SK-N-SH treated with all-trans-retinoic acid at 6 μM for 48 hours (cell line): ENCODE data around the gene PTGR1.

Experiments used
- ATAC-seq: fragments of 200-7000 bp; cut with Tn5 transposase; 3 replicates; pipeline ENCODE4 v1.9.1; 2020; ENCODE audit warnings: mild to moderate bottlenecking, moderate library complexity
- ARNTL ChIP-seq: fragments of 450-650 bp; formaldehyde crosslinking; IDR thresholded peaks from 2 replicates; pipeline ENCODE4 v1.5.0; 2020; ENCODE audit warnings: low read depth, mild to moderate bottlenecking, moderate library complexity, borderline replicate concordance
- CREB5 ChIP-seq: fragments of 250-450 bp; sonication (Bioruptor Pico); IDR thresholded peaks from 2 replicates; pipeline ENCODE4 v1.5.1; 2020; ENCODE audit warnings: low read depth, mild to moderate bottlenecking, moderate library complexity
- CSDC2 ChIP-seq: fragments of 250-450 bp; sonication (Bioruptor Pico); IDR thresholded peaks from 2 replicates; pipeline ENCODE4 v1.5.0; 2020; ENCODE audit warnings: mild to moderate bottlenecking, moderate library complexity
- CSRNP3 ChIP-seq: fragments of 250-450 bp; sonication (Bioruptor Pico); IDR thresholded peaks from 2 replicates; pipeline ENCODE4 v1.5.1; 2021; ENCODE audit warnings: mild to moderate bottlenecking, moderate library complexity
- ESRRG ChIP-seq: fragments of 250-450 bp; sonication (Bioruptor Pico); IDR thresholded peaks from 2 replicates; pipeline ENCODE4 v1.6.1; 2021; ENCODE audit warnings: mild to moderate bottlenecking
- GLIS3 ChIP-seq: fragments of 250-450 bp; sonication (Bioruptor Pico); IDR thresholded peaks from 2 replicates; pipeline ENCODE4 v1.5.0; 2020; ENCODE audit warnings: mild to moderate bottlenecking, moderate library complexity
- OSR1 ChIP-seq: fragments of 250-450 bp; sonication (Bioruptor Pico); IDR thresholded peaks from 2 replicates; pipeline ENCODE4 v1.8.0; 2022; ENCODE audit warnings: moderate library complexity, mild to moderate bottlenecking, inconsistent platforms
- POU6F1 ChIP-seq: fragments of 250-450 bp; sonication (Bioruptor Pico); IDR thresholded peaks from 2 replicates; pipeline ENCODE4 v1.8.0; 2021; ENCODE audit warnings: low read depth, mild to moderate bottlenecking, moderate library complexity, borderline replicate concordance
- PPARA ChIP-seq: fragments of 250-450 bp; sonication (Bioruptor Pico); IDR thresholded peaks from 2 replicates; pipeline ENCODE4 v1.5.0; 2020; ENCODE audit warnings: mild to moderate bottlenecking, borderline replicate concordance
- RARB ChIP-seq: fragments of 250-450 bp; sonication (Bioruptor Pico); IDR thresholded peaks from 2 replicates; pipeline ENCODE4 v1.8.0; 2021; ENCODE audit warnings: mild to moderate bottlenecking, moderate library complexity
- SNAI2 ChIP-seq: fragments of 250-450 bp; sonication (Bioruptor Pico); IDR thresholded peaks from 2 replicates; pipeline ENCODE4 v1.5.0; 2020; ENCODE audit warnings: mild to moderate bottlenecking, moderate library complexity
- TCF4 ChIP-seq: fragments of 250-450 bp; sonication (Bioruptor Pico); IDR thresholded peaks from 2 replicates; pipeline ENCODE4 v1.8.0; 2021; ENCODE audit warnings: mild to moderate bottlenecking, moderate library complexity, borderline replicate concordance
- TOX ChIP-seq: fragments of 250-450 bp; sonication (Bioruptor Pico); IDR thresholded peaks from 2 replicates; pipeline ENCODE4 v1.8.0; 2021; ENCODE audit warnings: mild to moderate bottlenecking, moderate library complexity, borderline replicate concordance
- ZC3H10 ChIP-seq: fragments of 250-450 bp; sonication (Bioruptor Pico); IDR thresholded peaks from 2 replicates; pipeline ENCODE4 v1.5.1; 2021; ENCODE audit warnings: mild to moderate bottlenecking, moderate library complexity
- ZFP3 ChIP-seq: fragments of 250-450 bp; sonication (Bioruptor Pico); IDR thresholded peaks from 2 replicates; pipeline ENCODE4 v1.5.0; 2020; ENCODE audit warnings: mild to moderate bottlenecking, moderate library complexity
- ZFP30 ChIP-seq: fragments of 450-650 bp; formaldehyde crosslinking; IDR thresholded peaks from 2 replicates; pipeline ENCODE4 v1.5.0; 2022; ENCODE audit warnings: mild to moderate bottlenecking, moderate library complexity
- ZNF565 ChIP-seq: fragments of 450-650 bp; formaldehyde crosslinking; conservative IDR thresholded peaks from 2 replicates; pipeline ENCODE4 v1.5.0; 2020; ENCODE audit warnings: low read depth, mild to moderate bottlenecking, moderate library complexity
- ZNF70 ChIP-seq: fragments of 450-650 bp; formaldehyde crosslinking; IDR thresholded peaks from 2 replicates; pipeline ENCODE4 v1.5.0; 2020; ENCODE audit warnings: mild to moderate bottlenecking, moderate library complexity
- ZNF8 ChIP-seq: fragments of 450-650 bp; formaldehyde crosslinking; IDR thresholded peaks from 2 replicates; pipeline ENCODE4 v1.5.0; 2020; ENCODE audit warnings: mild to moderate bottlenecking, moderate library complexity
- TF ChIP-seq, protein P1 (sequence below): fragments of 250-450 bp; sonication (Bioruptor Pico); IDR thresholded peaks from 2 replicates; pipeline ENCODE4 v1.8.0; 2020; ENCODE audit warnings: mild to moderate bottlenecking, moderate library complexity, borderline replicate concordance
- TF ChIP-seq, protein P2 (sequence below): fragments of 250-450 bp; sonication (Bioruptor Pico); IDR thresholded peaks from 2 replicates; pipeline ENCODE4 v1.5.0; 2020; ENCODE audit warnings: mild to moderate bottlenecking, moderate library complexity

The PTGR1 gene

GRCh38 chr9:111525056-111525977, 74.1 kb downstream of the PTGR1 start, which contains the start of gene ZNF483:
ZNF483 (plus strand) TSS chr9:111525179; CDS start chr9:111527396, 2,217 bp downstream.
- peak; percentile 95 for ATAC-seq

GRCh38 chr9:111524731-111525055, 74.8 kb downstream of the PTGR1 start:
- ATAC-seq: no peak
- TF ChIP-seq ZFP3: no peak

More at GRCh38 chr9:111525056-111525977, 74.1 kb downstream of the PTGR1 start, which contains the start of gene ZNF483:
- TF ChIP-seq ZC3H10 (CRISPR knock-in tag): no peak
- no peak for TF ChIP-seq CSDC2 (CRISPR knock-in tag)
- TF ChIP-seq RARB (CRISPR knock-in tag): no peak
- no peak for TF ChIP-seq TCF4 (CRISPR knock-in tag)
- TF ChIP-seq OSR1 (CRISPR knock-in tag): no peak
- TF ChIP-seq, all 23 proteins: peak for 0

GRCh38 chr9:111516061-111516465, 83.4 kb downstream of the PTGR1 start:
- no peak for TF ChIP-seq CREB5 (CRISPR knock-in tag)
- TF ChIP-seq SNAI2 (CRISPR knock-in tag): no peak
- TF ChIP-seq PPARA (CRISPR knock-in tag): no peak
- TF ChIP-seq POU6F1: no peak
- no peak for TF ChIP-seq GLIS3 (CRISPR knock-in tag)
- TF ChIP-seq TOX (CRISPR knock-in tag): no peak
- no peak for TF ChIP-seq OSR1 (CRISPR knock-in tag)
- TF ChIP-seq, protein P1, sequence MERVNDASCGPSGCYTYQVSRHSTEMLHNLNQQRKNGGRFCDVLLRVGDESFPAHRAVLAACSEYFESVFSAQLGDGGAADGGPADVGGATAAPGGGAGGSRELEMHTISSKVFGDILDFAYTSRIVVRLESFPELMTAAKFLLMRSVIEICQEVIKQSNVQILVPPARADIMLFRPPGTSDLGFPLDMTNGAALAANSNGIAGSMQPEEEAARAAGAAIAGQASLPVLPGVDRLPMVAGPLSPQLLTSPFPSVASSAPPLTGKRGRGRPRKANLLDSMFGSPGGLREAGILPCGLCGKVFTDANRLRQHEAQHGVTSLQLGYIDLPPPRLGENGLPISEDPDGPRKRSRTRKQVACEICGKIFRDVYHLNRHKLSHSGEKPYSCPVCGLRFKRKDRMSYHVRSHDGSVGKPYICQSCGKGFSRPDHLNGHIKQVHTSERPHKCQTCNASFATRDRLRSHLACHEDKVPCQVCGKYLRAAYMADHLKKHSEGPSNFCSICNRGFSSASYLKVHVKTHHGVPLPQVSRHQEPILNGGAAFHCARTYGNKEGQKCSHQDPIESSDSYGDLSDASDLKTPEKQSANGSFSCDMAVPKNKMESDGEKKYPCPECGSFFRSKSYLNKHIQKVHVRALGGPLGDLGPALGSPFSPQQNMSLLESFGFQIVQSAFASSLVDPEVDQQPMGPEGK: no peak
- TF ChIP-seq ZNF8 (CRISPR knock-in tag): no peak
- peak; percentile 60 for ATAC-seq

- no peak for ATAC-seq
- no peak for TF ChIP-seq ZNF70 (CRISPR knock-in tag)
- no peak for TF ChIP-seq OSR1 (CRISPR knock-in tag)
- TF ChIP-seq ZNF565 (CRISPR knock-in tag): no peak
- TF ChIP-seq ZFP30: no peak
- no peak for TF ChIP-seq ESRRG
- no peak for TF ChIP-seq ARNTL (CRISPR knock-in tag)
- no peak for TF ChIP-seq CSDC2 (CRISPR knock-in tag)
- no peak for TF ChIP-seq ZFP3
- TF ChIP-seq CSRNP3 (CRISPR knock-in tag): no peak
- TF ChIP-seq POU6F1: no peak
- TF ChIP-seq GLIS3 (CRISPR knock-in tag): no peak
- TF ChIP-seq RARB (CRISPR knock-in tag): no peak
- no peak for TF ChIP-seq ZC3H10 (CRISPR knock-in tag)
- TF ChIP-seq ZNF8 (CRISPR knock-in tag): no peak
- TF ChIP-seq, protein P1: no peak
- TF ChIP-seq PPARA (CRISPR knock-in tag): no peak
- TF ChIP-seq, protein P2, sequence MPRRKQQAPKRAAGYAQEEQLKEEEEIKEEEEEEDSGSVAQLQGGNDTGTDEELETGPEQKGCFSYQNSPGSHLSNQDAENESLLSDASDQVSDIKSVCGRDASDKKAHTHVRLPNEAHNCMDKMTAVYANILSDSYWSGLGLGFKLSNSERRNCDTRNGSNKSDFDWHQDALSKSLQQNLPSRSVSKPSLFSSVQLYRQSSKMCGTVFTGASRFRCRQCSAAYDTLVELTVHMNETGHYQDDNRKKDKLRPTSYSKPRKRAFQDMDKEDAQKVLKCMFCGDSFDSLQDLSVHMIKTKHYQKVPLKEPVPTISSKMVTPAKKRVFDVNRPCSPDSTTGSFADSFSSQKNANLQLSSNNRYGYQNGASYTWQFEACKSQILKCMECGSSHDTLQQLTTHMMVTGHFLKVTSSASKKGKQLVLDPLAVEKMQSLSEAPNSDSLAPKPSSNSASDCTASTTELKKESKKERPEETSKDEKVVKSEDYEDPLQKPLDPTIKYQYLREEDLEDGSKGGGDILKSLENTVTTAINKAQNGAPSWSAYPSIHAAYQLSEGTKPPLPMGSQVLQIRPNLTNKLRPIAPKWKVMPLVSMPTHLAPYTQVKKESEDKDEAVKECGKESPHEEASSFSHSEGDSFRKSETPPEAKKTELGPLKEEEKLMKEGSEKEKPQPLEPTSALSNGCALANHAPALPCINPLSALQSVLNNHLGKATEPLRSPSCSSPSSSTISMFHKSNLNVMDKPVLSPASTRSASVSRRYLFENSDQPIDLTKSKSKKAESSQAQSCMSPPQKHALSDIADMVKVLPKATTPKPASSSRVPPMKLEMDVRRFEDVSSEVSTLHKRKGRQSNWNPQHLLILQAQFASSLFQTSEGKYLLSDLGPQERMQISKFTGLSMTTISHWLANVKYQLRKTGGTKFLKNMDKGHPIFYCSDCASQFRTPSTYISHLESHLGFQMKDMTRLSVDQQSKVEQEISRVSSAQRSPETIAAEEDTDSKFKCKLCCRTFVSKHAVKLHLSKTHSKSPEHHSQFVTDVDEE: no peak
- TF ChIP-seq SNAI2 (CRISPR knock-in tag): no peak
- TF ChIP-seq TCF4 (CRISPR knock-in tag): no peak
- TF ChIP-seq TOX (CRISPR knock-in tag): no peak
Measured at GRCh38 chr9:111514967-111515366, 84.5 kb downstream of the PTGR1 start.
